GM18909 (cell line): ENCODE results near the gene LRRK1.
A peak's percentile ranks its signal among the peaks of the same experiment; 100 is the strongest.

Experiments
- ATAC-seq: cut with Tn5 transposase; IDR thresholded peaks from one replicate; pipeline ENCODE4 v1.9.1; 2021; ENCODE audit warnings: mild to moderate bottlenecking; ENCODE audit not compliant: unreplicated experiment, poor library complexity

Gene LRRK1

DNA sequence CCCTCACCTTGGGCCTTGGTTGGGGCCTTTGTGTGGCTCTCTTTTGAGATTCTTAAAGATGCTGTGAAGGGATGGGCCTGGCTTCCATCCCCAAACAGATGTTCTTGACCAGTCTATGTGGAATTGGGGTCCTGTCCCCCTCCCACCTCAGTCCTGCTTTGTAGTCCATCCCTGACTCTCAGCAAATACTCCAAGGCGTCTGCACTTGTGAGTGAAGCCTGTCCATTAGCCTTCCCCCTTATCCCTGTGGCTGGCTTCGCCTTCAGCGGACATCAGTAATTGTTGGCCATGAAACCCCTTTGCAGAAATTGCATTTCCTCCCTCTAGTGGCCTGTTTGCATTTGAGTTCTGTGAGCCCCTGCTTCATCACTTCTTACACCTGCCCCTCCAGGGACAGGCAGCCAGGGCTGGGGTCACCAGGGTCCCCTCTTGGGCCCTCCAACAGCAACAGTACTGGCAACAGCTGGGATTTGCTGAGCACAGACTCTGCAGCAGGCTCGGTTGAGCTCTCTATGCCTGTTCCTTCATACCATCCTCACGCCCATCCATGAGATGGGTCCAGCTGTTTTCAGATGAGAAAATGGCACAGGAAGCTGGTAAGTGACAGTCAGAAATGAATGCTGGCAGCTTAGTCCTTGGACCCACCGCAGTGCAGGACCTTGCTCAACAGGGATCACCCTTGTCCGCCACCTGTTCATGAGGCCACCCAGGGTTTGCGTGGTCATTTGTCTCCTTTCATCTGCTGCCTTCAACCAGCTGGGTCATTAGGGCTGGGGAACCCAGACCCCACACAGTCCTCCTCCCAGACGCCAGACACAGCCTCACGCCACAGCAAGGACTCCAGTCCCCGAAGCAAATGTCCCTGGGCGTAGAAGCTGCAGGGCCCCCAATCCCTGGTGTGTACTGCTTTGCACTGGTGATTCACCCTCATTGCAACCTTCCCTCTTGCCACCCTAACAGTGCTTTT lies 8.9 kb upstream of the LRRK1 start:
- ATAC-seq, result no peak

DNA sequence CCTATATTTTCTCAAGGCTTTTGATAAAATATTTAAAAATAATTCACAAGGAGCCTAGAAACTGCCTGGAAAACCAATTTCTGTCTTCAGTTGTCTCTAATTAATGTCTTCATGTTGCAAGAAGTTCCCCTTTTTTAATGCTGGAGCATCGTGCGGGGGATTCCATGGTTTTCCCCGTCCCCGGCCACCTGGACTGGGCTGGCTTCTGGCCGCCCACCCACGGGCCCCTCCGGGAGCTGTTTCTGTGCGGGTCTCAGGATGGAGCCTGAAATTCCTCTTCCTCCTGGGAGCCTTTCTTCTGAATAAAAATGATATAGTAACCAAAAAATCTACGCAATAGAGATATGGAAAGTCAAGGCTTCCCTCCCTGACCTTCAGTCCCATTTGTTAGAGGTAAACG lies 8.1 kb upstream of the LRRK1 start:
- ATAC-seq, result no peak

DNA sequence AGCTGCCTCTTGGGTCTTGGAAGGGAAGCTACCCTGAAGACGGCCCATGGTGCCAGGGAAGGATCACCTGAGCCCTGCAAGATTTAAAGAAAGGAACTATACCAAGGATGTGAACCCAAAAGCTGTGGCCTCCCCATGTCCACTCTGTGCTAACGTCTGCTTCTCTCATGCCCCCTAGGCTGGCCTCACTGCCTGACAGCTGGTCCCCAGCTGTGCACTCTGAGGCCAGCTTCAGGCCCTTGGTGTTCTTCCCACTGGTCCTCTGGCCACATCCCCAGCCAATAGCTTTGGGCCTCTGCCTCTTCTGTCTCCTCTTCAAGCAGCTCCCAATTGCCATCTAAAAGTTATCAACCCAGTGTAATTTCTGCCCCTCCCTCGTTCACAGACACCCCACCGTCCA lies 5.2 kb upstream of the LRRK1 start:
- no peak for ATAC-seq

DNA sequence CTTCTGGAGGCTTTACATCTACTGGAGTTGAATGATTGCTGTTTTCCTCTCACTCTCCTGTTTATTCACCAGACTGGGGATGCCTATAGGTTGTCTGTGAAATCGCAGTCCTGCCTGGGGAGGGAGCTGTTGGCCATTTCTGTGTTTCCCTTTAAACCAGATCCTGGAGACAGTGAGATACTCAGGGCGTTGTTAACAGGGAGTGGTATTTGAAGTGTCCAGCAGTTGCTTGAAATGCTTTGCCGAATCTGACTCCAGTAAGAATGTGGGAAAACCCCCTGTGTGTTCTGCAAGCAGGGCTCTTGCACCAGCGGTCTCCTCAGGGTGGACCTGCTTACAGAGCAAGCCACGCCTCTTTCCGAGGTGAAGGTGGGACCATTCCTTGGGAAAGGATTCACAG lies 4.3 kb upstream of the LRRK1 start:
- no peak for ATAC-seq

DNA sequence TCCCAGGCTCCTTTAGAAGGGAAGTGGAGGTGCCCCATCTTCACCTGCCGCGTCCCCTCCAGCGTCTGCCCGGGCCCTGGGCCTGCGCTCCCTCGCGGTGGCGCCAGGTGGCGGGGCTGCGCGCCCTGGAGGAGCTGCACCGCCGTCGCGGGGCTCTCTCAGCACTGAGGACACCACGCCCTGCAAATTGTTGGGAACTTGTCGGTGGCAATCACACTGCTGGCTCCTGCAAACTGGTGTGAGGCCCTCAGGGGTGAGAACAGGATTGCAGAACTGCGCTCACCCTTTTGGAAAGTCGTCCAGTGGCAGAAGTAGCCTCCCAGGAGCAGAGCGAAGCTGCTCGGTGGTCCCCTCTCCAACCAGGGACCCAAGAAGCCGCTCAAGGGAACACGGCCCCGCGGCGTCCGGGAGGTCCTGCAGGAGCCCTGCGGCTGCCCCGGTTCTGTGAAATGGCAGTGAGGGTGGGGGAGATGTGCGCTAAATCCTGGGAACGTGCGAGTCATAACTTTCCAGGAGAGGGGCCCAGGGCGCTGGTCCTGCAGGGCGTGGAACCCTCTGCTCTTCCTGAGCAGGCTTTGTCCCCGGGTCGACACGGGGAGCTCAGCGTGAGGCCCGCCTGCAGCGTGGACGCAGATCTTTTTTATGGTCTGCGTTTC lies 995 bp upstream of the LRRK1 start:
- peak; percentile 71 for ATAC-seq

DNA sequence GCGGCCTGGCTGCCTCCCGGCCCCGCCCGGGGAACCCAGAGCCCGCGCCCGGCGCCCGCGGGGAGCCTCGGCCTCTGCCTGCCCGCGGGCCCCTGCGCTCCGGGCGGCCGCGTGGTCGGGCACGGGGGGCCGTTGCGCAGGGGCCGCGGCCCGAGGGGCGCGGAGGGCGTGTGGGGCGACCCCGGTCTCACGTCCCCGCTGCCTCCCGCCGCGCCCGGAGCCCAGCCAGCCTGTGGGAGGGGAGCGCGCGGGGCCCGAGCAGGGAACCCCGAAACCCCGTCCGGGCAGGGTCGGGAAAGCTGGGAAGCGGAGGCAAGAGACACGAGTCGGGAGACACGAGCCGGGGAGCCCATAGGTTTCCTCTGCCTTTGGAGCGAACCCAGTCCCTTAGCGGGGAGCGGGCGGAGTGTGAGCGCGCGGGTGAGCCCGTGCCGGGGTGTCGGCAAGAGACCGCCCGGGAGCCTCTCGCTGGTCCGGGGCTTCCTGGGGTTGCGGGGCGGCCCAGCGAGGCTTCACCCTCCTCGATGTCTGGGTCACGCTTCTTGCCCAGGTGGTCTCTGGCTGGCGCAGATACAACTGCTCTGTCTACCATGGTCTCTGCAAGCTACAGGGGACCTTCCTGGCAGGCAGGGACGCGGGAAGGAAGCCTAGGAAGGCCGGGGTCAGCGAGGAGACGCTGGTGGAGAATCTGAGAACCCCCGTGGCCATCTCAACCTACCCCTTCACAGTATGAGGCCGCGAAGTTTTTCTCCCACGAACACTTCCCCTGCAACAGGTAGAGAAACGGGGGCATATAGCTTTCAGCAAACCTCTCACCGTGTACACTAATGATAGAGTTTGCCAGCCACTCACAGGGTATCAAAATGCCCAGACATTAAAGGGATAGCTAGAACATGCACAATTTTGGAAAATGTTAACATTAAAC lies 586 bp downstream of the LRRK1 start:
- peak; percentile 7 for ATAC-seq

DNA sequence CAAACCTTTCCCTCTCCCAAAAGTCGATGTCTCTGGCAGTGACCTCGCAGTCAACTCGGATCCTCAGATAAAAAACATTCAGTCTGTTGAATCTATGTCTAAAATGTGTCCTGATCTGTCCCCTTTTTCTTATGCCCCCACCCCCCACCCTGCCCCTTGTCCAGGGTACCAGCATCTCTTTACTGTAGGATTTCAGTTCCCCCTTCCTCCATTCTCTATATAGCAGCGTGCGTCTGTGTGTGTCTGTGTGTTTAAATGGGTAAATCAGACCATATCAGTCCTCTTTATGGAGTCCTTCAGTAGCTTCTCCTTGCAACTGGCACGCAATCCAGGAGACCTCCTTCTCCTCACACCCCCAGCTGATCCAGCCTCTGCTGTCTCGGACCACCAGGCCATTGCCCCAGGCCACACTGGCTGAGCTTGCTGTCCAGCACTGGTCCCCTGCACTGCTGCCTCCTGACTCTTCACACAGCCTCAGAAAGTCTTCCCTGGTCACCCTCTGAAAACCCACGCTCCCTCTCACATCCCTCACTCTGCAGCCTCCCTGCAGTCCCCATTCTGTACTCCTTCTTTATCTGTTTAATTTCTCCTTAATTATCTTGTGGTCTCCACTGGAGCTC lies 1.5 kb downstream of the LRRK1 start:
- ATAC-seq, result peak; percentile 23

DNA sequence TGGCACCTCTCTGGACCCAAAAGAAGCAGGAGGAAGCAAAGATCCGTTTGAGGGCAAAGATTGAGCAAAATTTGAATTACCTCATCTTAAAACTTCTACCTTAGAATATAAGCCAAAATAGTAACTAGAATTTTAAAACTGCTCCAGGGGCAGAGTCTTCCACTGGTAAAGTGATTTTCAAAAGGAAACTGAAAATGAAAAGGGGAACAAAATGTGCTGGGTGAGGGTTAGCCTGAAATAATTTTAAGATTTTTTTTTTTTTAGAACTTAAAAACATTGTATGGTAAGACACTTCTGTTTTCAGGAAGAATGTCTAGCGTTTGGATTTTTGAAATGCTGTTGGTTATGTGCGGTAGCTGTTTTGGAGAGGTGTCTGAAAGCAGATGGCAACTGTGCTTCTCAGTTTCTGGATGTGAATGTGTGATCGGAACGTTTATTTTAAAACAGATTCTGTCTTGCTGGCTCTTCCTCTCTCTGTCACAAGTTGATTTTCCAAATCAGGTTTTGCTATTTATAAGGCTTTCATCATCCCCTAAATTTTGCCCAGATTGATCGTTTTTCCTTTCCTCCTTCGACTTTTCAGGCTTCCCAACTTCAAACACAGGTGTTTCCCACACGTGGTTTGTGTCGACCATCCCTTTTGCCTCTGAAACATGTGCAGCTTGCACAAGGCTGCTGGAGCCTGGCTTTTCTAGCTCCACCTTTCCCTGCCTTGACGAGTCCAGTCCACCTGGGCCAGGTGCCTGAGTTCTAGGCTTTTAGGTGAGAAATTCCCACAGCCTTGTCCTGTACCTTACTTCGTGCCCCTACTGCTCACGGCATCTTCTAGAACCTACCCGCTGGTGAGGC lies 3.3 kb downstream of the LRRK1 start:
- ATAC-seq, result no peak

DNA sequence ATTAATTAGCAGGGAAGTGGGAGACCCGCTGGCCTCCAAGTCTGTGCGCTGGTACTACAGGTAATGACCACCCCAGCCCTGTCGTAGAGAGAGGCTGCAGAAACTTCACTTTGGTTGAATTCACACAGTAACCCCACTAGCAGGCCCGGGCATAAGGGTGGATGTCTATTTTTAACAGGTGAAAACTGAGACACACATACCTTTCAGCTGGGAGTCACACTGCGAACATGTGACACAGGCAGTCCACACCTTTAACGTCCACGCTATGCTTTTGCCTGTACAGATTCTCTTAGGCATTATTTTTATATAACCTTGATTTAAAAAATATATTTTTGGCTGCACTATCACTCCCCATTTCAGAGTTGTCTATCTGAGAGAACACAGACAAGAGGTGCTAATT lies 3.9 kb downstream of the LRRK1 start:
- no peak for ATAC-seq

DNA sequence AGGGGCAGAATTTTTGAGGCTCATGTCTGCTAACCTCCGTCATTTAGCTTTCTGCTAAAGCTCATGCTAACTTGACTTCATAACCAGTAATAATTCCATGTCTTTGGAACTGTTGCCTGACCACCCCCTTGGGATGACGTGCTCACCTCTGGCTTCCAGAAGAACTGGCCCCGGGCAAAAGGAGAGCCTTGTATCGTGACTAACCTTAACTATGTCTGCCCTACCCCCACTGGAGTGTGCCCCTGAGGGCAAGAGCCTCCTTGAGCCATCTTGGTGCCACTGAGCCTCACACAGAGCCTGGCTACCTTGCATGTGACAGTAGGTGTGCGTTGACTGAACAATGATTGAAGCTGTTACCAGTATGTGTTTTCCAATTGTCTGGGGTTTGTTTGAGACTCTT lies 4.7 kb downstream of the LRRK1 start:
- no peak for ATAC-seq

DNA sequence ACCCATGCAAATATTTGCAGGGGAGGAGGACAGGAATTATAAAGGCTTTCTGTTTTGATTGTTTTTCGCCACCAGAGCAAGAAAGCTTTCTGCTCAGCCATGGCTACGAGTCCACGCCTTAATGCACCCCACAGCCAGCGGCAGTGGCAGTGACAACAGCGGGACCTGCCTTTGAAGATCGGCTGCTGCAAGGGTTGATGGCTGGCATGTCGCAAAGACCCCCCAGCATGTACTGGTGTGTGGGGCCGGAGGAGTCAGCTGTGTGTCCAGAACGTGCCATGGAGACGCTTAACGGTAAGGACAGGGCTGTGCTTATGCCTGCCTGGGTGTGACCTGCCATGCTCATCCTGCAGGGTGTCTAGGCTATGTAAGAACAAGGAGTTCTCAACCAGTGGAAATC lies 5.3 kb downstream of the LRRK1 start:
- ATAC-seq, result no peak

DNA sequence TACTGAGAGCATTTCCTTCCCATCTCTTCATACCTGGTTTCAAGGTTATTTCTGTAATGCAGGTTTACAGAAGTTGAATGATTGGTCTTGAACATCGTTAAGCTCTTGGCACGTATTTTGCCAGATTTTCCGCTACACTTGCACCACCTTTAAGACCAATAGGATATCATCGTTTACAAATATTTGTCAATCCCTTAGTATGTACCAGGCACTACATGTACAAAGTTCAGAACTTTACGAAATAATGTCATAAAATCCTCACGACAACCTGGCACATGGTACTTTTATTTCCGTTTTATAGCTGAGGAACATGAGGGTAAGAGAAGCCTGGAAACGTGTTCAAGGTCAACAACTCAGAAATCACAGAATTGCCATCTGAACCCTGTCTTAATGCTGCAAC lies 6.3 kb downstream of the LRRK1 start:
- ATAC-seq, result no peak

DNA sequence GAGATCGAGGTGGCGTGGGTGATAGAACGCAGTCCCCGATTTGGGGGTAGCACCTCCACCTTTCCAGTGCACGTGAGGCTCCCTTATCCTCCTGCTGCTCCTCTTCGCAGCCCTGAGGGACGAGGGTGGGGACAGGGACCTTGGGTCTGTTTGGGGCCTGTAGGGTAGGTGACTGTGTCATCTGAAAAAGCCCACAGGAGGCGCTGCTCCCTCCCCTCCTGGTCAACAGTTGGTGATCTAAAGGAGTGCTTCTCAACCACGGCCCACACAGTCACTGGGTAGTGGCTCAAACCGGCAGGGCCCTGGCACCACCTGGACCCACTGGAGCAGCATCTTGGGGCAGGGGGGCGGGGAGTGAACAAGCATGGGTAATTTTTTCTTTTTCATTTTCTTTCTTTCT lies 7.1 kb downstream of the LRRK1 start:
- no peak for ATAC-seq

DNA sequence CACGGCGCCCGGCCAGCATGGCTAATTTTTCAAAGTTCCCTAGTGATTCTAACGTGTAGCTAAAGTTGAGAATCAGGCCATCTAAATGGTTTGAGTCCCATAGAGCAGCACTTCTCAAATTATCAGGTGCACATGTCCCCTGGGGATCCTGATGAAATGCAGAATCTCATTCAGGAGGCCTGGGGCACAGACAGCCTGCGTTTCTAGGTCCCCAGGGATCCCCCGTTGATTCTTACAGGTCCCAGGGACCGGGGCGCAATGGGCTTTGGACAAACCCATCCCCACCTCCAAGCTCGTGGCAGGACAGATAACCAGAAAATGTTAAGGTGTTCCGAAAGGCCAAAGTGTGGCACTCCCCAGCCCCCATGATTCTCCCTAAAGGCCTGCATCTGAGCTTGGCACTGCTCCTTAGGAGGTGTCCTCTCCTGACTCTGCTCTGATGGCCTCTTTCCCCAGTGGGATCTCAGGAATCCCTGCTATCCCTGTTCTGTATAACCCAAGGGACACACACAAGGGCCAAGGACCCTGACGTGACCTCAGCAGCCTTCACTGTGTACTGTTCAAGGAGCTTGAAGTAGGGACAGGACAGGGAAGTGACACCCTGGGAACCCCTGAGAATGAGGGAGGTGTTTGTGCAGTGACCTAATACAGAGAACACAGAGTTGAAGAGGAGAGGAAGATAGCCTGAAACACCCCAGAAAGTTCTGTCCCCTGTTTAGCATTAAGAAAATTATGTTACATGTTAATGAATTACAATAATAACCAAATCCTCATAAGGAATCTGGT lies 8.0 kb downstream of the LRRK1 start:
- peak; percentile 58 for ATAC-seq

DNA sequence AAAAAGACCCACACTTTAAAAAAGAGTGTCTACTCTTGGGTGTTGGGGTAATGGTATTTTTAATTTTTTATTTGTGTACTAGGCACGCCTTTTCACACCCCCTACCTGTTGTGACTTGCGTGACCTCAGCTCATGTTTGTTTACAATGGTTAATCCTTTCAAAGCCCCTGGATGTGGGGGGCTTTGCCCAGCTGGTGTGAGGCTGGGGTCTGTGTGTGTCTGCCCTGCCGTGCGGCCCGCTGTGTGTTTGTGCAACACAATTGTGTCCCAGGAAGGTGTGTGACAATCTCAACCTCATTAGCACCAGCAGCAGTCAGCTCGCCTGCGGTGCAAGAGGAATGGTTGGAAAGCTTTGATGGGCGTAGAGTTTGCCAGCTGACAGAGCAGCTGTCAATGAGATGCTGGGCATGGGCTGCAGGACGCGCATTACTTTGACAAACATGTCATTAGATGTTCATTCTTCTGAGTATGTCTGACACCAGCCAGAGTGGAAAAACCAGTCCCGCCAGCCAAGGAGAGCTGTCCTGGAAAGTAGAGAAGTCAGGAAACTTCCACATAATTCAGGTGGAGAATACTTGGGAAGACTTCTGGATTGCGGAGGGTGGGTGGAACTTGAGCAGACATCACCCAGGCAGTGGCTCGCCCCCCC lies 9.6 kb downstream of the LRRK1 start:
- ATAC-seq, result no peak

DNA sequence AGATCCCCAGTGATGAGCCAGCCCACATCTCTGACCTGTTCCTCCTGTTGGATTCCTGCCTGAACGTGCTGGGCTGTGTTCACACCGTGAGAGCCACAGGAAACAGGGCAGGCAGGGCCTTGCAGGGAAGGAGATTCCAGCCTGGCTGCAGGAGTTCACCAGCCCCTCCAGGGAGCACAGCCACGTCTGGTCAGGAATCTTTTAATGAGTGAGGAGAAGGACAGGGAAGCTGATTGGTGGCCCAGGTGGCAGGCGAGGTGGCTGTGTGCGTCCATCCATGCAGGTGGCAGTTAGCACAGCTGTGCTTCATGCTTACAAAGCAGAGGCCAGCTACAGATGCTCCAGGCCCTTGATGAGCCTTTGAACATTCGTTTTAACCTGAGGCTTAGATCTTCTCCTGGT lies 10.5 kb downstream of the LRRK1 start:
- no peak for ATAC-seq

DNA sequence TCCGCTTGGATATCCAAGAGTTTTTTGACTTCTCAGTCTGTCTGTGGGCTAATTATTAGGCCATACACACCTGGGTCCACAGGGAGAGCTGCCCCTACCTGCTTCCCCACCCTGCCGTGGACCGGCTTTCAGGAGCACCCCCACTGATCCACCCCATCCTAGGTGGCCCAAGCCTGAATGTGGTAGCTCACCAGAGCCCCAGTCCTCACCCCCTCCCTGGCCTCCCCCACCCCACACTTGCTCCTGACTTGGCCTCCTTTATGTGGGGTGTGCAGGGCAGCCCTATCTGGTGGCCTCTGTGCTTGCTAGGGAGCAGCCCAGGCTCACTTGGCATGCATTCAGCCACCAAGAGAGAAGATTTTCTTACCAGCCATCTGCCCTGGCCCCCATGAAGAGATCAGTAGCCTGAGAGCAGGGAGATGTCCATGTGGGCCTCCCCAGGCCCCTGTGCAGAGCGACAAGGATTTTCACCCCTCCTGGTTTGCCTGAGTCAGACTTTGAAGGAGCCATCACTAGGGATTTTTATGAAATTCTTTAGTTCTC lies 11.2 kb downstream of the LRRK1 start:
- no peak for ATAC-seq
